ENCODE data around the gene MON1A. TPM values are rescaled to one million over a fixed set of nuclear protein-coding genes. Genes with fewer than 3 reads are reported as not detected.

MON1A gene
- total and polyA plus RNA-seq, 4 donors = 4.6 to 9.5 (median 8.2) TPM

- TF ChIP-seq FOXA2 (IDR thresholded peaks at IDR 0.05) (no peak), GABPA (IDR thresholded peaks at IDR 0.05 in 1 of 2, conservative IDR thresholded peaks at IDR 0.05 in 1 of 2) (no peak), CTCF (IDR thresholded peaks at IDR 0.05; ENCODE audit: low read depth, low read length, missing input control) (no peak), ZBTB33 (IDR thresholded peaks at IDR 0.05) (no peak), NR2F2 (IDR thresholded peaks at IDR 0.05) (no peak), JUND (IDR thresholded peaks at IDR 0.05) (no peak), EGR1 (IDR thresholded peaks at IDR 0.05; ENCODE audit: low read depth in 2 of 2) (no peak), REST (IDR thresholded peaks at IDR 0.05) (no peak), YY1 (IDR thresholded peaks at IDR 0.05) (no peak), HNF4G (IDR thresholded peaks at IDR 0.05) (no peak), RAD21 (IDR thresholded peaks at IDR 0.05) (no peak), MAX (IDR thresholded peaks at IDR 0.05) (no peak), RXRA (IDR thresholded peaks at IDR 0.05) (no peak), TAF1 (conservative IDR thresholded peaks at IDR 0.05) (no peak), SP1 (IDR thresholded peaks at IDR 0.05) (no peak), HNF4A (conservative IDR thresholded peaks at IDR 0.05) (no peak), FOXA1 (IDR thresholded peaks at IDR 0.05) (no peak)
- H3K27me3 ChIP-seq (ENCODE audit: control insufficient read depth in 4 of 4, insufficient read depth in 4 of 4, low read length in 3 of 4) = no peaks in the 10 kb centered on the region
- no peak for DNase-seq (ENCODE audit: low spot score)
- no peak overlapping the region for H3K9ac ChIP-seq (ENCODE audit: low read depth in 1 of 2, low read length in 2 of 2)
- H3K4me3 ChIP-seq (ENCODE audit: low read depth in 1 of 3, low read length in 3 of 3) = no peak overlapping the region
- H3K4me1 ChIP-seq (ENCODE audit: control insufficient read depth in 4 of 4, insufficient read depth in 4 of 4, low read length in 3 of 4) = peaks cover 0 to 9% (median 0%) of the 10 kb centered on the region in 4 donors
- H3K36me3 ChIP-seq (ENCODE audit: control insufficient read depth in 4 of 4, insufficient read depth in 3 of 4, low read depth in 1 of 4, low read length in 3 of 4) = no peaks in the 10 kb centered on the region
- no peaks in the 10 kb centered on the region for H3K9me3 ChIP-seq (ENCODE audit: control insufficient read depth in 4 of 4, low read length in 3 of 4)
- H3K27ac ChIP-seq (ENCODE audit: low read depth in 1 of 2, low read length in 2 of 2) = no peak overlapping the region
Measured at GRCh38 chr3:49878686-49879085, 50.9 kb downstream of the MON1A start.

GRCh38 chr3:49877716-49878115, 51.9 kb downstream of the MON1A start:
- Histone ChIP-seq H3K27me3 (ENCODE audit: control insufficient read depth in 4 of 4, insufficient read depth in 4 of 4, low read length in 3 of 4) (no peaks in the 10 kb centered on the region), H3K9me3 (ENCODE audit: control insufficient read depth in 4 of 4, low read length in 3 of 4) (no peaks in the 10 kb centered on the region), H3K36me3 (ENCODE audit: control insufficient read depth in 4 of 4, insufficient read depth in 3 of 4, low read depth in 1 of 4, low read length in 3 of 4) (no peaks in the 10 kb centered on the region), H3K27ac (ENCODE audit: low read depth in 1 of 2, low read length in 2 of 2) (no peak overlapping the region), H3K9ac (ENCODE audit: low read depth in 1 of 2, low read length in 2 of 2) (no peak overlapping the region), H3K4me3 (ENCODE audit: low read depth in 1 of 3, low read length in 3 of 3) (no peak overlapping the region), H3K4me1 (ENCODE audit: control insufficient read depth in 4 of 4, insufficient read depth in 4 of 4, low read length in 3 of 4) (peaks cover 0 to 9% (median 0%) of the 10 kb centered on the region in 4 donors)
- TF ChIP-seq FOXA2 (IDR thresholded peaks at IDR 0.05) (no peak), ZBTB33 (IDR thresholded peaks at IDR 0.05) (no peak), EGR1 (IDR thresholded peaks at IDR 0.05; ENCODE audit: low read depth in 2 of 2) (no peak), CTCF (IDR thresholded peaks at IDR 0.05; ENCODE audit: low read depth, low read length, missing input control) (no peak), HNF4G (IDR thresholded peaks at IDR 0.05) (no peak), HNF4A (conservative IDR thresholded peaks at IDR 0.05) (no peak), RXRA (IDR thresholded peaks at IDR 0.05) (no peak), ATF3 (IDR thresholded peaks at IDR 0.05) (no peak)
- WGBS = 89% methylated on average over 2 of the region's 2 CpGs
- DNase-seq (ENCODE audit: low spot score) = no peak

All from liver (tissue), 9 donors.